ENCODE data around the gene CELF1. TPM values are rescaled to one million over a fixed set of nuclear protein-coding genes. Genes with fewer than 3 reads are reported as not detected.
A peak's percentile ranks its signal among the peaks of the same experiment; 100 is the strongest.

The CELF1 gene
- total and polyA plus RNA-seq, 2 donors (not counting 1 experiment from before 2014, with no cell fraction given) = 81.1 to 100 TPM

DNA sequence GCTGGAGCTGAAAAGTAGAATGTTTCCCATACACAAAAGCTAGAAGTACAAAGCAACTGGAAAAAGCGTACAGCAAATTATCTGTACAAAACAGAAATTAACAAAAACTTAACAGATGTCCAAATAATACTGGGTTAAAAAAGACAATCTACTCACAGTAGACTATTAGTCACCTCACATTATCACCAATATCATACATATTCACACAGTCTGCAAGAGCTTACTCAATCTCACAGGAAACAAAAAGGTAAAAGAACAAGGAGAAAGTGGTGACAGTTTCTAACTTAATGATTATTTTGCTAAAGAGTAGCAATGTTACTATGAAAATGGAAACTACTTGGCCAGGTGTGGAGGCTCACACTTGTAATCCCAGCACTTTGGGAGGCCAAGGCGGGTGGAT is 11.9 kb downstream of the CELF1 start:
- H4K20me1 ChIP-seq (ENCODE audit: control insufficient read depth, extremely low read depth, insufficient read depth, low read length) = peaks cover 7% of the 10 kb centered on the region
- no peak overlapping the region for H2AFZ ChIP-seq (ENCODE audit: low read length)
- peak overlapping the region; percentile 46 for H3K27ac ChIP-seq (ENCODE audit: insufficient read depth, low read length)
- H3K79me2 ChIP-seq (ENCODE audit: control insufficient read depth, insufficient read depth, low read length) = peaks cover 89% of the 10 kb centered on the region
- no peak overlapping the region for H3K4me2 ChIP-seq (ENCODE audit: extremely low read depth, insufficient read depth, low read length)
- H3K27me3 ChIP-seq (ENCODE audit: control insufficient read depth, insufficient read depth, low read length) = no peaks in the 10 kb centered on the region
- H3K4me1 ChIP-seq (ENCODE audit: control insufficient read depth, extremely low read depth, insufficient read depth, low read length) = peaks cover 10% of the 10 kb centered on the region
- no peak for TF ChIP-seq EZH2 (IDR thresholded peaks at IDR 0.05; ENCODE audit: low read length, missing control alignments)
- TF ChIP-seq, protein P1, sequence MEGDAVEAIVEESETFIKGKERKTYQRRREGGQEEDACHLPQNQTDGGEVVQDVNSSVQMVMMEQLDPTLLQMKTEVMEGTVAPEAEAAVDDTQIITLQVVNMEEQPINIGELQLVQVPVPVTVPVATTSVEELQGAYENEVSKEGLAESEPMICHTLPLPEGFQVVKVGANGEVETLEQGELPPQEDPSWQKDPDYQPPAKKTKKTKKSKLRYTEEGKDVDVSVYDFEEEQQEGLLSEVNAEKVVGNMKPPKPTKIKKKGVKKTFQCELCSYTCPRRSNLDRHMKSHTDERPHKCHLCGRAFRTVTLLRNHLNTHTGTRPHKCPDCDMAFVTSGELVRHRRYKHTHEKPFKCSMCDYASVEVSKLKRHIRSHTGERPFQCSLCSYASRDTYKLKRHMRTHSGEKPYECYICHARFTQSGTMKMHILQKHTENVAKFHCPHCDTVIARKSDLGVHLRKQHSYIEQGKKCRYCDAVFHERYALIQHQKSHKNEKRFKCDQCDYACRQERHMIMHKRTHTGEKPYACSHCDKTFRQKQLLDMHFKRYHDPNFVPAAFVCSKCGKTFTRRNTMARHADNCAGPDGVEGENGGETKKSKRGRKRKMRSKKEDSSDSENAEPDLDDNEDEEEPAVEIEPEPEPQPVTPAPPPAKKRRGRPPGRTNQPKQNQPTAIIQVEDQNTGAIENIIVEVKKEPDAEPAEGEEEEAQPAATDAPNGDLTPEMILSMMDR (conservative IDR thresholded peaks at IDR 0.05 in 1 of 2, IDR thresholded peaks at IDR 0.05 in 1 of 2; ENCODE audit: low read depth in 1 of 2, low read length in 2 of 2) = no peak
- no peaks in the 10 kb centered on the region for H3K36me3 ChIP-seq (ENCODE audit: control insufficient read depth, insufficient read depth, low read length)
- no peak overlapping the region for H3K9ac ChIP-seq (ENCODE audit: insufficient read depth, low read length)
- H3K9me3 ChIP-seq (ENCODE audit: control insufficient read depth, insufficient read depth, low read depth, low read length) = no peaks in the 10 kb centered on the region
- no peak for DNase-seq (ENCODE audit: low read depth in 2 of 2)
- no peak overlapping the region for H3K4me3 ChIP-seq (replicated peaks in 1 of 4; ENCODE audit: control extremely low read depth in 1 of 4, insufficient read depth in 1 of 4, low read depth in 3 of 4, low read length in 4 of 4)

DNA sequence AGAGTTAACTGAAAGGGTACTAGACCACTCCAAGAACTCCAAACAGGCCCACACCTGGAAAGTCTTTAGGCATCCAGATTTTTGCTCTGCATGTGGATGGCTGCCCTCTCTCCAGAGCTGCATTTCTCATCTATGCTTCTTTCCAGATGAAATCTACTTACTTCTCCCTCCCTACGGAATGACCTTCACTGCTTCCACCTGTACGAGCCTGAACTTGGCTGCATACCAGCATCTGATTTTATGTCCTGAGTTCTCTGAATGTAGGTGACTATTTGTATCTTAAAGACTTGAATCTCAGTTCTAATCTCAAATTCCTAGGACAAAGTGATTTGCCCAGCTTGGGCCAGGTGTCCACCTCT is 13.3 kb downstream of the CELF1 start:
- Histone ChIP-seq H3K9me3 (ENCODE audit: control insufficient read depth, insufficient read depth, low read depth, low read length) (no peaks in the 10 kb centered on the region), H3K4me2 (ENCODE audit: extremely low read depth, insufficient read depth, low read length) (peak overlapping the region; percentile 75), H2AFZ (ENCODE audit: low read length) (no peak overlapping the region), H3K4me3 (replicated peaks in 1 of 4; ENCODE audit: control extremely low read depth in 1 of 4, insufficient read depth in 1 of 4, low read depth in 3 of 4, low read length in 4 of 4) (no peak overlapping the region), H4K20me1 (ENCODE audit: control insufficient read depth, extremely low read depth, insufficient read depth, low read length) (peaks cover 7% of the 10 kb centered on the region), H3K27me3 (ENCODE audit: control insufficient read depth, insufficient read depth, low read length) (no peaks in the 10 kb centered on the region), H3K36me3 (ENCODE audit: control insufficient read depth, insufficient read depth, low read length) (no peaks in the 10 kb centered on the region), H3K9ac (ENCODE audit: insufficient read depth, low read length) (no peak overlapping the region), H3K27ac (ENCODE audit: insufficient read depth, low read length) (peak overlapping the region; percentile 38), H3K79me2 (ENCODE audit: control insufficient read depth, insufficient read depth, low read length) (peaks cover 91% of the 10 kb centered on the region), H3K4me1 (ENCODE audit: control insufficient read depth, extremely low read depth, insufficient read depth, low read length) (peaks cover 11% of the 10 kb centered on the region)
- no peak for DNase-seq (ENCODE audit: low read depth in 2 of 2)
- TF ChIP-seq, protein P1 (conservative IDR thresholded peaks at IDR 0.05 in 1 of 2, IDR thresholded peaks at IDR 0.05 in 1 of 2; ENCODE audit: low read depth in 1 of 2, low read length in 2 of 2) = no peak
- no peak for TF ChIP-seq EZH2 (IDR thresholded peaks at IDR 0.05; ENCODE audit: low read length, missing control alignments)

DNA sequence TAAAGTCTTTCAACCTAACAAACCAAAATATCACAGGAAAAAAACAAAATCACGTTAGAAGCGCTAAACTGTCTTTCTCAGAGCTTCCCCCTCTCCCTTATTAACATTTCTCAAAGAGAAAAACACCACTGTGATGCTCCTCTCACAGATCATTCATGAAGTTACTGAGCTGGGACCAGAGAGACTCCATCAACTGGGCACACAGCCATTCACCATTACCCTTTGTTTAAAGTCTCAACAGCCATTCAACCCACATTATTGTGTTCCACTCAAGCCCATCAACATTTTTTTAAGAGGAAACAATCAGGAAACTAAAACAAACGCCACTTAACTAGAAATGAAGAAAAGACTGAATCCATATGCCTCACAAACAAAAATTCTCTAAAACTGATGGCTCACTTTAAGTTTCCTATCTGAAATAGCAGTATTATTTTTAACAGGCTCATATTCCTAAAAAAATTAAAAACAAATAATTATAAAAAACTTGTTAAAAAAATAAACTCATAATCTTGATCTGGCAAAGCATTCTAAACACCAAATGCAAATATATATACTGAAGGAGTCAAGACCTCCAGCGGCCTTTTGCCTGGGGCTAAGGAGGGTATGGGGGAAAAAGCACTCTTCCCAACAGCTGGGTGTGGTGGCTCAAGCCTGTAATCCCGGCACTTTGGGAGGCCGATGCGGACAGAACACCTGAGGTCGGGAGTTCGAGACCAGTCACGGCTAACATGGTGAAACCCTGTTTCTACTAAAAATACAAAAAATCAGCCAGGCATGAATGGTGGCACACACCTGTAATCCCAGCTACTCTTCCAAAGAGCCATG is 14.0 kb downstream of the CELF1 start:
- peaks cover 90% of the 10 kb centered on the region for H3K79me2 ChIP-seq (ENCODE audit: control insufficient read depth, insufficient read depth, low read length)
- TF ChIP-seq EZH2 (IDR thresholded peaks at IDR 0.05; ENCODE audit: low read length, missing control alignments) = no peak
- TF ChIP-seq, protein P1 (conservative IDR thresholded peaks at IDR 0.05 in 1 of 2, IDR thresholded peaks at IDR 0.05 in 1 of 2; ENCODE audit: low read depth in 1 of 2, low read length in 2 of 2) = no peak
- H3K27ac ChIP-seq (ENCODE audit: insufficient read depth, low read length) = no peak overlapping the region
- H3K27me3 ChIP-seq (ENCODE audit: control insufficient read depth, insufficient read depth, low read length) = no peaks in the 10 kb centered on the region
- no peak overlapping the region for H2AFZ ChIP-seq (ENCODE audit: low read length)
- no peak overlapping the region for H3K9ac ChIP-seq (ENCODE audit: insufficient read depth, low read length)
- DNase-seq (ENCODE audit: low read depth in 2 of 2) = peak; percentile 25 to 49
- H3K4me1 ChIP-seq (ENCODE audit: control insufficient read depth, extremely low read depth, insufficient read depth, low read length) = peaks cover 14% of the 10 kb centered on the region
- H3K36me3 ChIP-seq (ENCODE audit: control insufficient read depth, insufficient read depth, low read length) = no peaks in the 10 kb centered on the region
- no peak overlapping the region for H3K4me2 ChIP-seq (ENCODE audit: extremely low read depth, insufficient read depth, low read length)
- no peak overlapping the region for H3K4me3 ChIP-seq (replicated peaks in 1 of 4; ENCODE audit: control extremely low read depth in 1 of 4, insufficient read depth in 1 of 4, low read depth in 3 of 4, low read length in 4 of 4)
- peaks cover 5% of the 10 kb centered on the region for H4K20me1 ChIP-seq (ENCODE audit: control insufficient read depth, extremely low read depth, insufficient read depth, low read length)
- H3K9me3 ChIP-seq (ENCODE audit: control insufficient read depth, insufficient read depth, low read depth, low read length) = no peaks in the 10 kb centered on the region

Measured in fibroblast of lung (primary cell).